ENCODE measurements around the gene TRPV3.

DNA sequence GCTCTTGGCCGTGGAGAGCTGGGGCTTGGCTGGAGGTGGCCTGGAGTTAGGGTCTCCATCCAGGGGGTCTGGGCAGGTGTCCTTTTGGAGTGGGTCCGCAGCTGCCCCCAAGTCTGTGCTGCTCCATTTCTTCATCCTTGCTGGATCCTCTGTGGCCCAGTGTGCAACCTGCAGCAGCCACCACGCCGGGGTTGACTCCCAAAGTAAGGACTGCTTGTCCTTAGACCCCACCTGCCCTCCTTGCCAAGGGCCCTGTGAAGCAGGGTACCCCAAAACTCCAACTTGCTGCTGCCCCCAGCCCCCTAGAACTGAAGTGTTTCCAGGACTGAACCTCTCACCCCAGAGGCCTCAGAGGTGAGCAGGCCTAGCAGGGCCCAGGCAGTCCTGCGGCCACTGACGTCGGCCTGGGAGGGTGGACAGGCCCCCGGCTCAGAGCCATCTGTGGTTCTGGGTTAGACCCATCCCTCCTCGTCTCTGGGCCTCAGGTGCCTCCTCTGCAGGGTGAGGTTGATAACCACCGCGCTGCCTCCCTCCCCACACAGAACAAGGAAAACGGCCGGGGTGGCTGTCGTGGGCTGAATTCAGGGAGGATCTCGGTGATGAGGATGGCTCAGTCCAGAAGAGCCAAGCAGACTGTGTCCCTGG is 34.7 kb upstream of the TRPV3 start:
- TF ChIP-seq, protein P1, sequence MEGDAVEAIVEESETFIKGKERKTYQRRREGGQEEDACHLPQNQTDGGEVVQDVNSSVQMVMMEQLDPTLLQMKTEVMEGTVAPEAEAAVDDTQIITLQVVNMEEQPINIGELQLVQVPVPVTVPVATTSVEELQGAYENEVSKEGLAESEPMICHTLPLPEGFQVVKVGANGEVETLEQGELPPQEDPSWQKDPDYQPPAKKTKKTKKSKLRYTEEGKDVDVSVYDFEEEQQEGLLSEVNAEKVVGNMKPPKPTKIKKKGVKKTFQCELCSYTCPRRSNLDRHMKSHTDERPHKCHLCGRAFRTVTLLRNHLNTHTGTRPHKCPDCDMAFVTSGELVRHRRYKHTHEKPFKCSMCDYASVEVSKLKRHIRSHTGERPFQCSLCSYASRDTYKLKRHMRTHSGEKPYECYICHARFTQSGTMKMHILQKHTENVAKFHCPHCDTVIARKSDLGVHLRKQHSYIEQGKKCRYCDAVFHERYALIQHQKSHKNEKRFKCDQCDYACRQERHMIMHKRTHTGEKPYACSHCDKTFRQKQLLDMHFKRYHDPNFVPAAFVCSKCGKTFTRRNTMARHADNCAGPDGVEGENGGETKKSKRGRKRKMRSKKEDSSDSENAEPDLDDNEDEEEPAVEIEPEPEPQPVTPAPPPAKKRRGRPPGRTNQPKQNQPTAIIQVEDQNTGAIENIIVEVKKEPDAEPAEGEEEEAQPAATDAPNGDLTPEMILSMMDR (IDR thresholded peaks at IDR 0.05) = no peak
- no peak for TF ChIP-seq POLR2A (IDR thresholded peaks at IDR 0.05)

All from Peyer's patch (tissue), 4 donors.